ENCODE data around the gene ARL6IP1. TPM values are rescaled to one million over a fixed set of nuclear protein-coding genes. Genes with fewer than 3 reads are reported as not detected.

ARL6IP1 gene
- polyA plus RNA-seq, 3 donors, result 89.0 to 158 (median 142) TPM

DNA sequence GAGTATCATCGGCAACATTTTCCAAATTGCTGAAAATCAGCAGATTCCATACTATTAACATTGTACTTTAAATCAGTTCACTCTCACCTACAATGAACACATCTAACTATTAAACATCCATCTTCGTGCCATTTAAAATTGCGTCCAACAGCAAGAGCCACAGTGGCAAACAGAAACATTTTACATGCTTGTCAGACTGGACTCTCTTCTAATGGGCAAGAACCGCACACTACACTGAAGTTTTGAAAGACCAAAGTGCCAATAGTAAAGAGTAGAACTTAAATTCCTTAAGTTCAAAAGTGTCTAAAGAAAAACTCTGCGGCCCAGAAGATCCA is 11.9 kb downstream of the ARL6IP1 start:
- H3K4me3 Mint-ChIP-seq, result peak overlapping the region; percentile 98
- Histone ChIP-seq H3K4me2 (replicated peaks; ENCODE audit: extremely low read depth, low read length, poor library complexity, severe bottlenecking) (peak overlapping the region; percentile 80), H3K27ac (ENCODE audit: low read depth in 1 of 2, low read length in 2 of 2) (peak overlapping the region; percentile 71 to 85), H3K4me1 (ENCODE audit: control insufficient read depth in 1 of 2, insufficient read depth in 2 of 2, low read length in 2 of 2) (peaks cover 21 to 32% of the 10 kb centered on the region in 2 donors), H3K9me3 (replicated peaks in 1 of 2; ENCODE audit: control insufficient read depth in 1 of 2, insufficient read depth in 1 of 2, low read length in 2 of 2) (no peaks in the 10 kb centered on the region), H3K27me3 (ENCODE audit: control insufficient read depth in 2 of 2, insufficient read depth in 2 of 2, low read length in 2 of 2) (no peaks in the 10 kb centered on the region), H3K4me3 (replicated peaks in 1 of 3; ENCODE audit: low read depth in 2 of 3, low read length in 3 of 3) (peak overlapping the region; percentile 79 to 98 (median 93)), H4K20me1 (ENCODE audit: insufficient read depth, low read length) (peaks cover 51% of the 10 kb centered on the region), H3K36me3 (replicated peaks in 1 of 2; ENCODE audit: control insufficient read depth in 1 of 2, insufficient read depth in 2 of 2, low read length in 2 of 2) (peaks cover 56 to 78% of the 10 kb centered on the region in 2 donors), H3K79me2 (ENCODE audit: insufficient read depth, low read length) (peaks cover 83% of the 10 kb centered on the region), H2AFZ (ENCODE audit: insufficient read depth, low read depth, low read length, poor library complexity, severe bottlenecking) (peak overlapping the region; percentile 98), H3K9ac (ENCODE audit: insufficient read depth, low read length, poor library complexity, severe bottlenecking) (peak overlapping the region; percentile 96)
- no peaks in the 10 kb centered on the region for H3K27me3 Mint-ChIP-seq (ENCODE audit: low read depth in 3 of 3)
- H3K9me3 Mint-ChIP-seq, result peaks cover 0 to 8% (median 0%) of the 10 kb centered on the region in 7 donors
- WGBS (ENCODE audit: insufficient coverage), result 0% methylated on average over 5 of the region's 5 CpGs
- DNase-seq, result peak in 1 of 3 donors; percentile 4
- peak overlapping the region; percentile 87 to 95 (median 92) for H3K27ac Mint-ChIP-seq
- H3K4me1 Mint-ChIP-seq, result peaks cover 44% of the 10 kb centered on the region
- intact Hi-C loops (cut with micrococcal nuclease), result no loop called here
- peaks cover 66 to 77% of the 10 kb centered on the region in 2 donors for H3K36me3 Mint-ChIP-seq
- TF ChIP-seq CTCF (IDR thresholded peaks at IDR 0.05), result no peak

DNA sequence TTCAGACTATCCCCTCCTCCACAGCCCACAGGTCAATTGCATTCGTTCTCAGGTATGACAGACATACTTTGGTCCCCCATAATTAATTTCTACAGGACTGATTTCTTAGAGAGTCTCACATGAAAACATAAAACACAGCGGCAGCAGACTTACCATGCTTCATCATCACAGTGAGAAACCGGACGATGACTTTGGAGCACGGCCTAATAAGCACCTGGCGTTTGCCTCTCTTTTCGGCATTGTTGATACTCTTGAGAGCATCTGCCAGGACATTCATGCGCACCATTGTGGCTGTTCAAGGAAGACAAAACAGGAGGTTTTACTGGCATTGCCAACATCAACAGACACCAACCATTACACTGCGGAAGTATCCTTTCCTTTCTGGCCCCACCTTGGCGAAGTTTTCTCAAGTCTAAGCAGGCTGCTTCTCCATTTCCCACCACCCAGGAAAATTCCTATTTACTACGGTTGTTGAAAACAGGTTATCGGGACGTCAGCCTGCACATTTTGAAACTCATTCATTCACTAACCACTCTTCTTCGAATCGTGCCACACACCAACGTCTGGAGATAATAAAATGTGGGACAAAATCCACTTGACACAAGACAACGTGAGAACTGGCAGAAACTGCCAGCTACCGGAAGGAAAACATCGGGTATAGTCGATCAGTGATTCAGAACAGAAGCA is 12.4 kb downstream of the ARL6IP1 start:
- Mint-ChIP-seq H3K4me3 (peak overlapping the region; percentile 98), H3K36me3 (peaks cover 64 to 77% of the 10 kb centered on the region in 2 donors), H3K9me3 (peaks cover 0 to 8% (median 0%) of the 10 kb centered on the region in 7 donors), H3K27me3 (ENCODE audit: low read depth in 3 of 3) (no peaks in the 10 kb centered on the region), H3K4me1 (peaks cover 44% of the 10 kb centered on the region), H3K27ac (peak overlapping the region; percentile 87 to 95 (median 92))
- H3K4me1 ChIP-seq (ENCODE audit: control insufficient read depth in 1 of 2, insufficient read depth in 2 of 2, low read length in 2 of 2), result peaks cover 21 to 32% of the 10 kb centered on the region in 2 donors
- peaks cover 83% of the 10 kb centered on the region for H3K79me2 ChIP-seq (ENCODE audit: insufficient read depth, low read length)
- H3K36me3 ChIP-seq (replicated peaks in 1 of 2; ENCODE audit: control insufficient read depth in 1 of 2, insufficient read depth in 2 of 2, low read length in 2 of 2), result peaks cover 56 to 78% of the 10 kb centered on the region in 2 donors
- peak overlapping the region; percentile 80 for H3K4me2 ChIP-seq (replicated peaks; ENCODE audit: extremely low read depth, low read length, poor library complexity, severe bottlenecking)
- H3K4me3 ChIP-seq (replicated peaks in 1 of 3; ENCODE audit: low read depth in 2 of 3, low read length in 3 of 3), result peak overlapping the region; percentile 79 to 98 (median 93)
- H2AFZ ChIP-seq (ENCODE audit: insufficient read depth, low read depth, low read length, poor library complexity, severe bottlenecking), result peak overlapping the region; percentile 98
- peaks cover 56% of the 10 kb centered on the region for H4K20me1 ChIP-seq (ENCODE audit: insufficient read depth, low read length)
- intact Hi-C loops (cut with micrococcal nuclease), result no loop called here
- no peaks in the 10 kb centered on the region for H3K9me3 ChIP-seq (replicated peaks in 1 of 2; ENCODE audit: control insufficient read depth in 1 of 2, insufficient read depth in 1 of 2, low read length in 2 of 2)
- no peak for DNase-seq
- peak overlapping the region in 1 of 2 donors; percentile 85 for H3K27ac ChIP-seq (ENCODE audit: low read depth in 1 of 2, low read length in 2 of 2)
- no peaks in the 10 kb centered on the region for H3K27me3 ChIP-seq (ENCODE audit: control insufficient read depth in 2 of 2, insufficient read depth in 2 of 2, low read length in 2 of 2)
- 20% methylated on average over 16 of the region's 20 CpGs for WGBS (ENCODE audit: insufficient coverage)
- no peak for TF ChIP-seq CTCF (IDR thresholded peaks at IDR 0.05)
- H3K9ac ChIP-seq (ENCODE audit: insufficient read depth, low read length, poor library complexity, severe bottlenecking), result peak overlapping the region; percentile 96
